Smooth muscle cell of trachea (primary cell): ENCODE data around the gene ITGA4. TPM values are rescaled to one million over a fixed set of nuclear protein-coding genes. Genes with fewer than 3 reads are reported as not detected.

ENCODE experiments used
- total RNA-seq: library from RNA; depleted of rRNA; stranded (reverse); fragments of >200 nt; gene quantifications from 2 replicates; pipeline ENCODE4 v1.2.1, GENCODE V29; 2014

Gene ITGA4
- 81.6 and 92.3 TPM in 2 replicates for total RNA-seq

GRCh38 chr2:181457121-181457740, at the start of gene ITGA4:
Gene ITGA4 (plus strand): TSS chr2:181457386. CDS start chr2:181457655, 269 bp downstream.

Other genes starting within 250 kb of the ITGA4 start
- gene CERKL, start 199.7 kb downstream of the ITGA4 start, total RNA-seq = 0.15 and 0.17 TPM in 2 replicates
- gene NEUROD1, start 223.1 kb downstream of the ITGA4 start, total RNA-seq = not detected in 2 replicates